Osteocyte (in vitro differentiated cells): ENCODE measurements around the gene DUSP6. TPM values are rescaled to one million over a fixed set of nuclear protein-coding genes. Genes with fewer than 3 reads are reported as not detected.

ENCODE experiments used
- DNase-seq: peaks from one replicate; pipeline ENCODE4 v3.0.0; 2021; ENCODE audit warnings: mixed read lengths; ENCODE audit not compliant: unreplicated experiment; ENCODE audit errors: extremely low spot score
- H3K27ac Mint-ChIP-seq: one replicate; pipeline ENCODE4 v1.8.0; 2021; ENCODE audit warnings: mild to moderate bottlenecking, mixed read lengths; ENCODE audit not compliant: unreplicated experiment
- H3K27me3 Mint-ChIP-seq: one replicate; pipeline ENCODE4 v1.8.0; 2021; ENCODE audit warnings: mixed read lengths; ENCODE audit not compliant: unreplicated experiment
- H3K36me3 Mint-ChIP-seq: one replicate; pipeline ENCODE4 v1.8.0; 2021; ENCODE audit warnings: mixed read lengths; ENCODE audit not compliant: unreplicated experiment
- H3K4me1 Mint-ChIP-seq: one replicate; pipeline ENCODE4 v1.8.0; 2021; ENCODE audit warnings: mixed read lengths; ENCODE audit not compliant: unreplicated experiment
- H3K4me3 Mint-ChIP-seq: one replicate; pipeline ENCODE4 v1.8.0; 2021; ENCODE audit warnings: mild to moderate bottlenecking, moderate library complexity, mixed read lengths; ENCODE audit not compliant: unreplicated experiment
- H3K9me3 Mint-ChIP-seq: one replicate; pipeline ENCODE4 v1.8.0; 2021; ENCODE audit warnings: mixed read lengths; ENCODE audit not compliant: unreplicated experiment
- total RNA-seq: library from RNA; stranded (reverse); gene quantifications from 2 replicates; pipeline ENCODE4 v1.2.1, GENCODE V29; 2021
- TF ChIP-seq, protein P1 (sequence below): fragments of 200-600 bp; sonication (generic); IDR thresholded peaks from 2 replicates; pipeline ENCODE4 v1.5.0; 2021; ENCODE audit warnings: antibody characterized with exemption, mild to moderate bottlenecking, moderate library complexity

Gene DUSP6
- total RNA-seq, 1 donor from 2014 or later, result 55.1 TPM

- Mint-ChIP-seq H3K9me3 (no peaks in the 10 kb centered on the region), H3K27me3 (no peaks in the 10 kb centered on the region), H3K27ac (no peak overlapping the region), H3K4me1 (peaks cover 2% of the 10 kb centered on the region), H3K4me3 (no peak overlapping the region), H3K36me3 (no peaks in the 10 kb centered on the region)
- TF ChIP-seq, protein P1, sequence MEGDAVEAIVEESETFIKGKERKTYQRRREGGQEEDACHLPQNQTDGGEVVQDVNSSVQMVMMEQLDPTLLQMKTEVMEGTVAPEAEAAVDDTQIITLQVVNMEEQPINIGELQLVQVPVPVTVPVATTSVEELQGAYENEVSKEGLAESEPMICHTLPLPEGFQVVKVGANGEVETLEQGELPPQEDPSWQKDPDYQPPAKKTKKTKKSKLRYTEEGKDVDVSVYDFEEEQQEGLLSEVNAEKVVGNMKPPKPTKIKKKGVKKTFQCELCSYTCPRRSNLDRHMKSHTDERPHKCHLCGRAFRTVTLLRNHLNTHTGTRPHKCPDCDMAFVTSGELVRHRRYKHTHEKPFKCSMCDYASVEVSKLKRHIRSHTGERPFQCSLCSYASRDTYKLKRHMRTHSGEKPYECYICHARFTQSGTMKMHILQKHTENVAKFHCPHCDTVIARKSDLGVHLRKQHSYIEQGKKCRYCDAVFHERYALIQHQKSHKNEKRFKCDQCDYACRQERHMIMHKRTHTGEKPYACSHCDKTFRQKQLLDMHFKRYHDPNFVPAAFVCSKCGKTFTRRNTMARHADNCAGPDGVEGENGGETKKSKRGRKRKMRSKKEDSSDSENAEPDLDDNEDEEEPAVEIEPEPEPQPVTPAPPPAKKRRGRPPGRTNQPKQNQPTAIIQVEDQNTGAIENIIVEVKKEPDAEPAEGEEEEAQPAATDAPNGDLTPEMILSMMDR, result no peak
- DNase-seq, result no peak
Observed at GRCh38 chr12:89305373-89305772, 46.9 kb downstream of the DUSP6 start.

GRCh38 chr12:89299931-89300330 lies 52.4 kb downstream of the DUSP6 start:
- no peaks in the 10 kb centered on the region for H3K4me1 Mint-ChIP-seq
- H3K9me3 Mint-ChIP-seq, result no peaks in the 10 kb centered on the region
- no peak overlapping the region for H3K27ac Mint-ChIP-seq

DNA sequence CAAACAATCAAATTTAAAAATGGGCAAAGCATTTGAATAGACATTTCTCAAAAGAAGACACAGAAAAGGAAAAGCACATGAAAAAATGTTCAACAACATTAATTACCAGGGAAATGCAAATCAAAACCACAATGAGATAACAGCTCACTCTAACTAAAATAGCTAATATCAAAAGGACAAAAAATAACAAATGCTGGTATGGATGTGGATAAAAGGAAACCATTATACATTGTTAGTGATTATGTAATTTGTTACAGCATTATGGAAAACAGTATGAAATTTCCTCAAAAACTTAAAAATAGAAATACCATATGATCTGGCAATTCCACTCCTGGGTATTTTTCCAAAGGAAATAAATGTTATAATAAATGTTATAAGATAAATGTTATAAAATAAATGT lies 52.9 kb downstream of the DUSP6 start:
- DNase-seq, result no peak
- no peak overlapping the region for H3K4me3 Mint-ChIP-seq
- no peak overlapping the region for H3K27ac Mint-ChIP-seq
- no peaks in the 10 kb centered on the region for H3K9me3 Mint-ChIP-seq
- TF ChIP-seq, protein P1, result no peak
- H3K4me1 Mint-ChIP-seq, result no peaks in the 10 kb centered on the region
- no peaks in the 10 kb centered on the region for H3K36me3 Mint-ChIP-seq
- H3K27me3 Mint-ChIP-seq, result no peaks in the 10 kb centered on the region

More at GRCh38 chr12:89299931-89300330, 52.4 kb downstream of the DUSP6 start:
- no peak for DNase-seq
- Mint-ChIP-seq H3K27me3 (no peaks in the 10 kb centered on the region), H3K36me3 (no peaks in the 10 kb centered on the region), H3K4me3 (no peak overlapping the region)
- TF ChIP-seq, protein P1, result no peak

Other genes starting within 250 kb of the DUSP6 start
- 3.8 and 4.5 TPM in 2 replicates for gene GALNT4, start 172.3 kb upstream of the DUSP6 start, total RNA-seq
- 9.9 and 10.2 TPM in 2 replicates for gene POC1B, start 173.5 kb upstream of the DUSP6 start, total RNA-seq